ENCODE measurements around the gene SYNJ2.

SYNJ2 gene

GRCh38 chr6:157977176-157977804 lies 4.4 kb upstream of the SYNJ2 start:
- no peak overlapping the region for H3K4me3 ChIP-seq
- no peak overlapping the region for H3K27ac ChIP-seq

GRCh38 chr6:157978021-157978783 lies 3.5 kb upstream of the SYNJ2 start:
- H3K27ac ChIP-seq, result no peak overlapping the region

GRCh38 chr6:157980288-157981131 lies 1.2 kb upstream of the SYNJ2 start:
- peak overlapping the region in 5 of 7 experiments; percentile 72 to 95 (median 91) for H3K4me3 ChIP-seq
- H3K27ac ChIP-seq, result peak overlapping the region in 9 of 21 experiments; percentile 21 to 91 (median 86)

More at GRCh38 chr6:157978021-157978783, 3.5 kb upstream of the SYNJ2 start:
- H3K4me3 ChIP-seq, result no peak overlapping the region

GRCh38 chr6:157981132-157981394 lies 600 bp upstream of the SYNJ2 start:
- H3K27ac ChIP-seq, result peak overlapping the region in 16 of 21 experiments; percentile 48 to 91 (median 84)

GRCh38 chr6:157982102-157982562 lies 469 bp downstream of the SYNJ2 start:
- peak overlapping the region; percentile 14 to 91 (median 81) for H3K27ac ChIP-seq
- peak overlapping the region; percentile 63 to 95 (median 79) for H3K4me3 ChIP-seq

More at GRCh38 chr6:157981132-157981394, 600 bp upstream of the SYNJ2 start:
- peak overlapping the region; percentile 63 to 95 (median 79) for H3K4me3 ChIP-seq

GRCh38 chr6:157982563-157983405 lies 1.1 kb downstream of the SYNJ2 start:
- Histone ChIP-seq H3K4me3 (peak overlapping the region; percentile 63 to 95 (median 79)), H3K27ac (peak overlapping the region in 11 of 21 experiments; percentile 48 to 90 (median 84))

- no peak overlapping the region for H3K4me3 ChIP-seq
- peak overlapping the region in 1 of 21 experiments; percentile 81 for H3K27ac ChIP-seq
These were observed 1.9 kb downstream of the SYNJ2 start for GRCh38 chr6:157983406-157984119.

- no peak overlapping the region for H3K27ac ChIP-seq
- no peak overlapping the region for H3K4me3 ChIP-seq
These were observed 2.5 kb downstream of the SYNJ2 start for GRCh38 chr6:157984128-157984527.

- Histone ChIP-seq H3K4me3 (no peak overlapping the region), H3K27ac (no peak overlapping the region)
These were observed 3.1 kb downstream of the SYNJ2 start for GRCh38 chr6:157984686-157985225.

GRCh38 chr6:157985378-157986155 lies 3.9 kb downstream of the SYNJ2 start:
- no peak overlapping the region for H3K4me3 ChIP-seq
- H3K27ac ChIP-seq, result no peak overlapping the region

GRCh38 chr6:157987788-157988699 lies 6.4 kb downstream of the SYNJ2 start:
- Histone ChIP-seq H3K4me3 (no peak overlapping the region), H3K27ac (no peak overlapping the region)

GRCh38 chr6:157988700-157989063 lies 7.0 kb downstream of the SYNJ2 start:
- Histone ChIP-seq H3K4me3 (no peak overlapping the region), H3K27ac (no peak overlapping the region)

GRCh38 chr6:157989541-157990289 lies 8.1 kb downstream of the SYNJ2 start:
- H3K4me3 ChIP-seq, result no peak overlapping the region
- peak overlapping the region in 1 of 21 experiments; percentile 14 for H3K27ac ChIP-seq

- Histone ChIP-seq H3K4me3 (no peak overlapping the region), H3K27ac (peak overlapping the region in 2 of 21 experiments; percentile 14 to 40)
These were observed 8.8 kb downstream of the SYNJ2 start for GRCh38 chr6:157990321-157991066.

- Histone ChIP-seq H3K4me3 (no peak overlapping the region), H3K27ac (peak overlapping the region in 1 of 21 experiments; percentile 40)
These were observed 9.4 kb downstream of the SYNJ2 start for GRCh38 chr6:157991067-157991432.

Measured in skin epidermis (tissue), 12 donors.